ENCODE results near the gene CCL8. TPM values are rescaled to one million over a fixed set of nuclear protein-coding genes. Genes with fewer than 3 reads are reported as not detected.

CCL8 gene
- polyA plus RNA-seq, 4 donors, result 0.16 to 0.21 TPM; not detected in 2

- no peak for DNase-seq (ENCODE audit: low read depth in 4 of 4, low spot score in 2 of 4)
Measured at GRCh38 chr17:34366010-34366409, 46.8 kb downstream of the CCL8 start.

GRCh38 chr17:34366529-34367107 lies 47.4 kb downstream of the CCL8 start:
- DNase-seq (ENCODE audit: low read depth in 4 of 4, low spot score in 2 of 4), result no peak

GRCh38 chr17:34367486-34368195 lies 48.4 kb downstream of the CCL8 start:
- no peak for DNase-seq (ENCODE audit: low read depth in 4 of 4, low spot score in 2 of 4)

- no peak for DNase-seq (ENCODE audit: low read depth in 4 of 4, low spot score in 2 of 4)
Measured at GRCh38 chr17:34368196-34368945, 49.1 kb downstream of the CCL8 start.

GRCh38 chr17:34368946-34369500 lies 49.8 kb downstream of the CCL8 start:
- no peak for DNase-seq (ENCODE audit: low read depth in 4 of 4, low spot score in 2 of 4)

GRCh38 chr17:34369571-34369970 lies 50.3 kb downstream of the CCL8 start:
- no peak for DNase-seq (ENCODE audit: low read depth in 4 of 4, low spot score in 2 of 4)

GRCh38 chr17:34370376-34370996 lies 51.3 kb downstream of the CCL8 start:
- DNase-seq (ENCODE audit: low read depth in 4 of 4, low spot score in 2 of 4), result no peak

GRCh38 chr17:34370997-34371395 lies 51.8 kb downstream of the CCL8 start:
- no peak for DNase-seq (ENCODE audit: low read depth in 4 of 4, low spot score in 2 of 4)

Other genes starting within 250 kb of the CCL8 start
- 10 to 100 TPM; 13.8 to 22.4 (median 16.0) TPM for gene CCL2, start 64.2 kb upstream of the CCL8 start, polyA plus RNA-seq (ENCODE audit: insufficient read length in 4 of 4)
- not detected for gene CCL7, start 49.2 kb upstream of the CCL8 start, polyA plus RNA-seq (ENCODE audit: insufficient read length in 4 of 4)
- 1 to 10 TPM in 3 of 4 donors, under 1 TPM in 1; 0.74 to 1.9 (median 1.3) TPM for gene CCL11, start 33.7 kb upstream of the CCL8 start, polyA plus RNA-seq (ENCODE audit: insufficient read length in 4 of 4)
- under 1 TPM in 1 of 4 donors, not detected in 3; 0.21 TPM for gene CCL13, start 37.0 kb downstream of the CCL8 start, polyA plus RNA-seq (ENCODE audit: insufficient read length in 4 of 4)
- not detected for gene CCL1, start 43.8 kb downstream of the CCL8 start, polyA plus RNA-seq (ENCODE audit: insufficient read length in 4 of 4)

Data from left renal cortex interstitium (tissue), 4 donors.